Measurements from ENCODE around the gene MACO1.

The MACO1 gene

GRCh38 chr1:25524568-25525360 lies 94.1 kb downstream of the MACO1 start:
- TF ChIP-seq ZC3H10 (CRISPR knock-in tag; IDR thresholded peaks at IDR 0.05) (no peak), OSR1 (CRISPR knock-in tag; IDR thresholded peaks at IDR 0.05) (no peak), TCF4 (CRISPR knock-in tag; IDR thresholded peaks at IDR 0.05; ENCODE audit: borderline replicate concordance) (no peak), ESRRG (CRISPR knock-in tag; IDR thresholded peaks at IDR 0.05) (no peak), ZNF565 (CRISPR knock-in tag; conservative IDR thresholded peaks at IDR 0.05; ENCODE audit: low read depth) (no peak), CREB5 (CRISPR knock-in tag; IDR thresholded peaks at IDR 0.05; ENCODE audit: low read depth) (no peak)
- TF ChIP-seq, protein P1, sequence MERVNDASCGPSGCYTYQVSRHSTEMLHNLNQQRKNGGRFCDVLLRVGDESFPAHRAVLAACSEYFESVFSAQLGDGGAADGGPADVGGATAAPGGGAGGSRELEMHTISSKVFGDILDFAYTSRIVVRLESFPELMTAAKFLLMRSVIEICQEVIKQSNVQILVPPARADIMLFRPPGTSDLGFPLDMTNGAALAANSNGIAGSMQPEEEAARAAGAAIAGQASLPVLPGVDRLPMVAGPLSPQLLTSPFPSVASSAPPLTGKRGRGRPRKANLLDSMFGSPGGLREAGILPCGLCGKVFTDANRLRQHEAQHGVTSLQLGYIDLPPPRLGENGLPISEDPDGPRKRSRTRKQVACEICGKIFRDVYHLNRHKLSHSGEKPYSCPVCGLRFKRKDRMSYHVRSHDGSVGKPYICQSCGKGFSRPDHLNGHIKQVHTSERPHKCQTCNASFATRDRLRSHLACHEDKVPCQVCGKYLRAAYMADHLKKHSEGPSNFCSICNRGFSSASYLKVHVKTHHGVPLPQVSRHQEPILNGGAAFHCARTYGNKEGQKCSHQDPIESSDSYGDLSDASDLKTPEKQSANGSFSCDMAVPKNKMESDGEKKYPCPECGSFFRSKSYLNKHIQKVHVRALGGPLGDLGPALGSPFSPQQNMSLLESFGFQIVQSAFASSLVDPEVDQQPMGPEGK (CRISPR knock-in tag; IDR thresholded peaks at IDR 0.05; ENCODE audit: borderline replicate concordance) = no peak
- no peak for ATAC-seq

- TF ChIP-seq ZFP30 (CRISPR knock-in tag; IDR thresholded peaks at IDR 0.05) = no peak
- TF ChIP-seq, protein P2, sequence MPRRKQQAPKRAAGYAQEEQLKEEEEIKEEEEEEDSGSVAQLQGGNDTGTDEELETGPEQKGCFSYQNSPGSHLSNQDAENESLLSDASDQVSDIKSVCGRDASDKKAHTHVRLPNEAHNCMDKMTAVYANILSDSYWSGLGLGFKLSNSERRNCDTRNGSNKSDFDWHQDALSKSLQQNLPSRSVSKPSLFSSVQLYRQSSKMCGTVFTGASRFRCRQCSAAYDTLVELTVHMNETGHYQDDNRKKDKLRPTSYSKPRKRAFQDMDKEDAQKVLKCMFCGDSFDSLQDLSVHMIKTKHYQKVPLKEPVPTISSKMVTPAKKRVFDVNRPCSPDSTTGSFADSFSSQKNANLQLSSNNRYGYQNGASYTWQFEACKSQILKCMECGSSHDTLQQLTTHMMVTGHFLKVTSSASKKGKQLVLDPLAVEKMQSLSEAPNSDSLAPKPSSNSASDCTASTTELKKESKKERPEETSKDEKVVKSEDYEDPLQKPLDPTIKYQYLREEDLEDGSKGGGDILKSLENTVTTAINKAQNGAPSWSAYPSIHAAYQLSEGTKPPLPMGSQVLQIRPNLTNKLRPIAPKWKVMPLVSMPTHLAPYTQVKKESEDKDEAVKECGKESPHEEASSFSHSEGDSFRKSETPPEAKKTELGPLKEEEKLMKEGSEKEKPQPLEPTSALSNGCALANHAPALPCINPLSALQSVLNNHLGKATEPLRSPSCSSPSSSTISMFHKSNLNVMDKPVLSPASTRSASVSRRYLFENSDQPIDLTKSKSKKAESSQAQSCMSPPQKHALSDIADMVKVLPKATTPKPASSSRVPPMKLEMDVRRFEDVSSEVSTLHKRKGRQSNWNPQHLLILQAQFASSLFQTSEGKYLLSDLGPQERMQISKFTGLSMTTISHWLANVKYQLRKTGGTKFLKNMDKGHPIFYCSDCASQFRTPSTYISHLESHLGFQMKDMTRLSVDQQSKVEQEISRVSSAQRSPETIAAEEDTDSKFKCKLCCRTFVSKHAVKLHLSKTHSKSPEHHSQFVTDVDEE (CRISPR knock-in tag; IDR thresholded peaks at IDR 0.05) = no peak
- no peak for TF ChIP-seq TCF4 (CRISPR knock-in tag; IDR thresholded peaks at IDR 0.05; ENCODE audit: borderline replicate concordance)
- TF ChIP-seq ZNF8 (CRISPR knock-in tag; IDR thresholded peaks at IDR 0.05) = no peak
- no peak for TF ChIP-seq ZNF565 (CRISPR knock-in tag; conservative IDR thresholded peaks at IDR 0.05; ENCODE audit: low read depth)
- no peak for TF ChIP-seq ARNTL (CRISPR knock-in tag; IDR thresholded peaks at IDR 0.05; ENCODE audit: borderline replicate concordance, low read depth)
- TF ChIP-seq GLIS3 (CRISPR knock-in tag; IDR thresholded peaks at IDR 0.05) = no peak
- TF ChIP-seq POU6F1 (CRISPR knock-in tag; IDR thresholded peaks at IDR 0.05; ENCODE audit: borderline replicate concordance, low read depth) = no peak
- no peak for TF ChIP-seq SNAI2 (CRISPR knock-in tag; IDR thresholded peaks at IDR 0.05)
- no peak for TF ChIP-seq RARB (CRISPR knock-in tag; IDR thresholded peaks at IDR 0.05)
- no peak for TF ChIP-seq TOX (CRISPR knock-in tag; IDR thresholded peaks at IDR 0.05; ENCODE audit: borderline replicate concordance)
- TF ChIP-seq BACH2 (CRISPR knock-in tag; IDR thresholded peaks at IDR 0.05; ENCODE audit: borderline replicate concordance) = no peak
- TF ChIP-seq ESRRG (CRISPR knock-in tag; IDR thresholded peaks at IDR 0.05) = no peak
- TF ChIP-seq OSR1 (CRISPR knock-in tag; IDR thresholded peaks at IDR 0.05) = no peak
- no peak for TF ChIP-seq ZNF70 (CRISPR knock-in tag; IDR thresholded peaks at IDR 0.05)
- no peak for TF ChIP-seq ISL1 (CRISPR knock-in tag; IDR thresholded peaks at IDR 0.05)
- TF ChIP-seq, protein P1 (CRISPR knock-in tag; IDR thresholded peaks at IDR 0.05; ENCODE audit: borderline replicate concordance) = no peak
- ATAC-seq = no peak
Measured at GRCh38 chr1:25525361-25525688, 94.6 kb downstream of the MACO1 start.

DNA sequence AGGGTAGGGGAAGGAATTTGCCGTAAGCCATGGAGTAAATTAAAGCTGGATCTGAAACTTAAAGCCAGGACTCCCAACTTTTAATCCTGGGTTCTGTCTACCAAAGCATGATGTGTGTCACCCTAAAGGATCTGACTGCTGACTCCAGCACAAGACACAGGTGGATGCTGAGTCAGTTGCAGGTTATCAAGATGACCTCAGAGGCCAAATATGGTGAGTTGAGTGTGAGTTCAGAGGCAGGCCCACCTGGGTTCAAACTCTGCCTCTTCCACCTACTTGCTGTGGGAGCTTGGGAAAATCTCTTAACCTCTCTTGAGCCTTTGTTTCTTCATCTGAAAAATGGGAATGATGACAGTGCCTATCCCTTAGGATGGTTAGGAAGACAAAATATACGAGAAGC lies 96.1 kb downstream of the MACO1 start:
- no peak for ATAC-seq
- TF ChIP-seq ZNF565 (CRISPR knock-in tag; conservative IDR thresholded peaks at IDR 0.05; ENCODE audit: low read depth) = no peak
- no peak for TF ChIP-seq ISL1 (CRISPR knock-in tag; IDR thresholded peaks at IDR 0.05)
- TF ChIP-seq GLIS3 (CRISPR knock-in tag; IDR thresholded peaks at IDR 0.05) = no peak
- TF ChIP-seq, protein P2 (CRISPR knock-in tag; IDR thresholded peaks at IDR 0.05) = no peak
- TF ChIP-seq, protein P3, sequence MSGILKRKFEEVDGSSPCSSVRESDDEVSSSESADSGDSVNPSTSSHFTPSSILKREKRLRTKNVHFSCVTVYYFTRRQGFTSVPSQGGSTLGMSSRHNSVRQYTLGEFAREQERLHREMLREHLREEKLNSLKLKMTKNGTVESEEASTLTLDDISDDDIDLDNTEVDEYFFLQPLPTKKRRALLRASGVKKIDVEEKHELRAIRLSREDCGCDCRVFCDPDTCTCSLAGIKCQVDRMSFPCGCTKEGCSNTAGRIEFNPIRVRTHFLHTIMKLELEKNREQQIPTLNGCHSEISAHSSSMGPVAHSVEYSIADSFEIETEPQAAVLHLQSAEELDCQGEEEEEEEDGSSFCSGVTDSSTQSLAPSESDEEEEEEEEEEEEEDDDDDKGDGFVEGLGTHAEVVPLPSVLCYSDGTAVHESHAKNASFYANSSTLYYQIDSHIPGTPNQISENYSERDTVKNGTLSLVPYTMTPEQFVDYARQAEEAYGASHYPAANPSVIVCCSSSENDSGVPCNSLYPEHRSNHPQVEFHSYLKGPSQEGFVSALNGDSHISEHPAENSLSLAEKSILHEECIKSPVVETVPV (CRISPR knock-in tag; IDR thresholded peaks at IDR 0.05) = no peak
- no peak for TF ChIP-seq ZFP3 (CRISPR knock-in tag; IDR thresholded peaks at IDR 0.05)
- TF ChIP-seq ESRRG (CRISPR knock-in tag; IDR thresholded peaks at IDR 0.05) = no peak
- no peak for TF ChIP-seq ZNF8 (CRISPR knock-in tag; IDR thresholded peaks at IDR 0.05)
- no peak for TF ChIP-seq CREB5 (CRISPR knock-in tag; IDR thresholded peaks at IDR 0.05; ENCODE audit: low read depth)

All from SK-N-SH treated with all-trans-retinoic acid at 6 μM for 48 hours (cell line).